HCT116 (cell line): ENCODE data around the gene SEMA5B. TPM values are rescaled to one million over a fixed set of nuclear protein-coding genes. Genes with fewer than 3 reads are reported as not detected.

ENCODE experiments used
- ATAC-seq: fragments of 200-7000 bp; cut with Tn5 transposase; 2 replicates; pipeline ENCODE4 v1.9.1; 2020; ENCODE audit warnings: mild to moderate bottlenecking, moderate library complexity
- BruUV-seq: library from RNA; stranded (reverse); fragments of 400-500 nt; replicated peaks from 2 replicates; lab custom pipeline; 2021; lab: Mats Ljungman, UMichigan
- CTCF ChIA-PET: fragments of 300-600 bp; sonication (Branson Sonifier 250); formaldehyde crosslinking; loops from one replicate; lab custom pipeline; 2021; ENCODE audit warnings: antibody characterized with exemption; lab: Charles Lee
- POLR2A ChIA-PET: fragments of 300-600, 350-600 bp; sonication (Branson Sonifier 250); formaldehyde crosslinking; loops from one replicate; lab custom pipeline; 2021; ENCODE audit warnings: antibody characterized with exemption; lab: Charles Lee
- RAD21 ChIA-PET, 2 experiments: fragments of 300-600 bp; sonication (Branson Sonifier 250); formaldehyde crosslinking; loops; one replicate each; lab custom pipeline; 2023; ENCODE audit warnings: low total read pairs in 2 of 2; ENCODE audit not compliant: uncharacterized antibody in 2 of 2, unreplicated experiment in 2 of 2, low non-redundant PET in 1 of 2; lab: Charles Lee
- DNase-seq: peaks from one replicate; pipeline ENCODE4 v3.0.0-alpha.2; 2010; ENCODE audit warnings: low read depth, low spot score
- H2AFZ ChIP-seq: fragments of 200-600 bp; shearing (Covaris generic), sonication (generic); 2 replicates; pipeline ENCODE4 v1.6.1; 2017; ENCODE audit warnings: low read depth, mixed run types, mixed read lengths, antibody characterized with exemption, low read length; ENCODE audit not compliant: poor library complexity, severe bottlenecking
- H3K27ac ChIP-seq: 2 replicates; pipeline ENCODE4 v1.5.1; 2012; ENCODE audit warnings: low read depth, low read length
- H3K27me3 ChIP-seq: fragments of 200-600 bp; sonication (generic); 2 replicates; pipeline ENCODE4 v1.6.1; 2016; ENCODE audit warnings: mixed run types, low read length, mixed read lengths; ENCODE audit not compliant: insufficient read depth
- H3K36me3 ChIP-seq, 2 experiments: fragments of 200-500 bp in 1 of 2; fragments of 200-600 bp in 1 of 2; sonication (Bioruptor generic) in 1 of 2; sonication (generic) in 1 of 2; 2 replicates each; pipeline versions ENCODE4 v1.5.1 to v1.6.1; 2014 to 2016; ENCODE audit warnings: low read length in 2 of 2, inconsistent platforms in 1 of 2, mixed read lengths in 1 of 2, mixed run types in 1 of 2; ENCODE audit not compliant: insufficient read depth in 2 of 2, control insufficient read depth in 1 of 2
- H3K4me1 ChIP-seq, 2 experiments: fragments of 200-600 bp in 1 of 2; sonication (generic) in 1 of 2; 2 replicates each; pipeline versions ENCODE4 v1.5.1 to v1.6.1; 2012 to 2017; ENCODE audit warnings: low read length in 2 of 2, inconsistent platforms in 1 of 2, mild to moderate bottlenecking in 1 of 2, mixed read lengths in 1 of 2, mixed run types in 1 of 2, moderate library complexity in 1 of 2; ENCODE audit not compliant: insufficient read depth in 2 of 2, control insufficient read depth in 1 of 2
- H3K4me2 ChIP-seq: fragments of 200-600 bp; sonication (generic); 2 replicates; pipeline ENCODE4 v1.6.1; 2017; ENCODE audit warnings: mixed run types, low read length, mixed read lengths
- H3K4me3 ChIP-seq, 2 experiments: fragments of 200-600 bp in 1 of 2; sonication (generic) in 1 of 2; replicated peaks in 1 of 2; 2 replicates each; pipeline ENCODE4 v1.5.1; 2011 to 2016; ENCODE audit warnings: low read length in 2 of 2, control low read depth in 1 of 2, low read depth in 1 of 2, mild to moderate bottlenecking in 1 of 2, mixed read lengths in 1 of 2, mixed run types in 1 of 2
- H3K79me2 ChIP-seq: fragments of 200-600 bp; sonication (generic); 2 replicates; pipeline ENCODE4 v1.6.1; 2017; ENCODE audit warnings: mild to moderate bottlenecking, mixed run types, low read length, moderate library complexity, mixed read lengths; ENCODE audit not compliant: insufficient read depth
- H3K9ac ChIP-seq: fragments of 200-600 bp; sonication (generic); 2 replicates; pipeline ENCODE4 v1.6.1; 2016; ENCODE audit warnings: low read length, mixed read lengths
- H3K9me2 ChIP-seq: fragments of 200-600 bp; sonication (generic), shearing (Covaris generic); 2 replicates; pipeline ENCODE4 v1.6.1; 2017; ENCODE audit warnings: mixed run types, mild to moderate bottlenecking, moderate library complexity; ENCODE audit not compliant: insufficient read depth
- H3K9me3 ChIP-seq, 2 experiments: fragments of 200-500 bp in 1 of 2; fragments of 200-600 bp in 1 of 2; sonication (Bioruptor generic) in 1 of 2; sonication (generic) in 1 of 2; 2 replicates each; pipeline ENCODE4 v1.6.1; 2014 to 2017; ENCODE audit warnings: low read length in 2 of 2, mixed read lengths in 2 of 2, inconsistent platforms in 1 of 2, low read depth in 1 of 2, mild to moderate bottlenecking in 1 of 2, mixed run types in 1 of 2, moderate library complexity in 1 of 2; ENCODE audit not compliant: control insufficient read depth in 1 of 2, insufficient read depth in 1 of 2
- H4K20me1 ChIP-seq: fragments of 200-600 bp; sonication (generic), shearing (Covaris generic); 2 replicates; pipeline ENCODE4 v1.6.1; 2017; ENCODE audit warnings: mixed run types, mild to moderate bottlenecking, moderate library complexity; ENCODE audit not compliant: insufficient read depth
- EZH2 ChIP-seq: fragments of 200-600 bp; sonication (generic); IDR thresholded peaks from 2 replicates; pipeline ENCODE4 v1.6.1; 2017; ENCODE audit warnings: antibody characterized with exemption, mixed run types
- FOSL1 ChIP-seq: IDR thresholded peaks from 2 replicates; pipeline ENCODE4 v1.6.1; 2012; ENCODE audit warnings: low read depth
- JUND ChIP-seq: IDR thresholded peaks from 2 replicates; pipeline ENCODE4 v1.6.1; 2012
- POLR2AphosphoS5 ChIP-seq: IDR thresholded peaks from 2 replicates; pipeline ENCODE4 v1.6.1; 2011; ENCODE audit warnings: mild to moderate bottlenecking, low read depth, low read length, moderate library complexity
- SP1 ChIP-seq: IDR thresholded peaks from 2 replicates; pipeline ENCODE4 v1.6.1; 2012; ENCODE audit warnings: low read depth
- SRF ChIP-seq: IDR thresholded peaks from 2 replicates; pipeline ENCODE4 v1.6.1; 2012; ENCODE audit warnings: low read depth
- TCF7L2 ChIP-seq: IDR thresholded peaks from 2 replicates; pipeline ENCODE4 v1.7.0; 2011; ENCODE audit warnings: borderline replicate concordance, inconsistent platforms; ENCODE audit not compliant: insufficient read depth, insufficient read length; ENCODE audit errors: extremely low read depth
- YY1 ChIP-seq: IDR thresholded peaks from 2 replicates; pipeline ENCODE4 v1.6.1; 2011; ENCODE audit warnings: low read length, low read depth, moderate library complexity, mild to moderate bottlenecking; ENCODE audit not compliant: insufficient replicate concordance; ENCODE audit errors: extremely low read depth
- ZFX ChIP-seq: fragments of 450-650 bp; IDR thresholded peaks from 2 replicates; pipeline ENCODE4 v1.6.1; 2017
- ZNF274 ChIP-seq: fragments of 200-500 bp; sonication (Bioruptor generic); IDR thresholded peaks from 2 replicates; pipeline ENCODE4 v1.6.1; 2014; ENCODE audit warnings: mild to moderate bottlenecking, low read depth, low read length, inconsistent platforms
- intact Hi-C: fragments of 100-400 bp; cut with micrococcal nuclease; formaldehyde crosslinking; loops from 2 replicates; pipeline ENCODE4 v1.10.0; 2022
- total RNA-seq: library from RNA; stranded (reverse); gene quantifications from one replicate; pipeline ENCODE4 v1.2.1, GENCODE V29; 2021; ENCODE audit not compliant: unreplicated experiment
- TF ChIP-seq, protein P1 (sequence below): IDR thresholded peaks from 2 replicates; pipeline ENCODE4 v1.6.1; 2012

SEMA5B gene
- total RNA-seq, 1 experiment from 2014 or later: 0.15 TPM

DNA sequence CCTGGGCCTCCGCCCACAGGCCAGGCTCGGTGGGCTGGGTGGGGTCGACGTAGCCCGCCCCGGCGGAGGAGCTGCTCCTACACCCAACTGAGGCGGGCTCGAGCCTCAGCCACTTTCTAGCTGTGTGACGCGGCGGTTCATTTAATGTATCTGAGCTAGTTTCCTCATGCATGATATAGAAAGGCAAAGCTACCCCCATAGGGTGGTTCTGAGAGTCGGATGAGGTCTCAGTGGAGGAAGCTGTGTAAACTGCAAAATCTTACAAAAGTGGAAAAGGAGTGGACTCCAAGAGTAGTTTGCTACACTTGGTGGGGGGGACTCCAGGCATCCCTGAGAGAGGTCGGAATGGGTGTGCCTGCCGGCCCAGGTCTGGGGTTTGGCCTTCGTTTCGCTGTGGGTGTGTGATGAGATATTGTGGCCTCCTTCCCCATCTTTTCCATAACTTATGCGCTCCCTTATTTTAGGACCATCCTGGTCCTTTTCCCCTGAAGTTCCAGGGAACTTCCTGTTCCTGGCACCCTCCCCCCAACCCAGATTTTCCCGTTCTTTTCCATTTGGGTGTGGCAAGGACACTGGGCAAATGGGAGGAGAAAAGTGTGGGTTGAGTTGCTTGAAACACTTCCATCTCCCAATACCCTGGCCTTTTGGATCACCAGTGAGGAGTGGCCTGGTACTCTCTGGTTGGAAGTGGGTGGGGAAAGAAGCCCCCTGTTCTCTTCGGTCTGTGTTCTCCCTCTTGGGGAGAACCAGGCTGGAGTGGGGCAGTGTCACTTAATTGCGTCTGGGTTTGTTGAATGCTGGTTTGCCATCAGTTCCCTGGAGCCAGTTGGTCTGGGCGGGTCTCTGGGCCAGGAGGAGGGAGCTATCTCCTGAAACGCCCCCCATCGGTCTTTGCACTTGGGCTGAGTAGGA is 40.4 kb upstream of the SEMA5B start:
- ChIA-PET RAD21 (interaction anchor here in 1 of 2 experiments (1.1 kb wide), 1 partner anchor 8 kb away, joined by 3 read pairs; no protein-coding TSS in a partner anchor), CTCF (interaction anchor here (0.9 to 1.2 kb wide), 3 partner anchors 9 to 675 kb away, joined by 3 to 4 read pairs (median 3); no protein-coding TSS in a partner anchor), POLR2A (interaction anchor here (0.6 to 2.4 kb wide), 3 partner anchors 8 to 573 kb away, joined by 3 to 8 read pairs (median 3); partner anchors contain the start of gene HSPBAP1)
- Histone ChIP-seq H3K4me1 (peaks cover 7 to 39% of the 10 kb centered on the region in 2 experiments; a peak in 3 of 4 replicates), H3K9me2 (no peaks in the 10 kb centered on the region), H3K27ac (peak overlapping the region; percentile 85), H3K79me2 (peaks cover 61% of the 10 kb centered on the region), H3K27me3 (no peaks in the 10 kb centered on the region), H3K4me2 (peak overlapping the region; percentile 87), H3K9me3 (no peaks in the 10 kb centered on the region), H3K9ac (peak overlapping the region; percentile 92), H2AFZ (no peak overlapping the region), H3K36me3 (no peaks in the 10 kb centered on the region), H4K20me1 (peaks cover 9% of the 10 kb centered on the region; the same call in 1 of the 2 replicates), H3K4me3 (peak overlapping the region; percentile 74 to 92)
- intact Hi-C loops: no loop called here
- BruUV-seq: no TSS peak
- no peak for TF ChIP-seq ZNF274
- TF ChIP-seq TCF7L2: no peak
- TF ChIP-seq EZH2: no peak
- no peak for TF ChIP-seq FOSL1
- peak; percentile 69 for TF ChIP-seq SP1
- TF ChIP-seq YY1: no peak
- TF ChIP-seq, protein P1, sequence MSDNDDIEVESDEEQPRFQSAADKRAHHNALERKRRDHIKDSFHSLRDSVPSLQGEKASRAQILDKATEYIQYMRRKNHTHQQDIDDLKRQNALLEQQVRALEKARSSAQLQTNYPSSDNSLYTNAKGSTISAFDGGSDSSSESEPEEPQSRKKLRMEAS: peak; percentile 30
- 0 out of 2 replicates have a peak, but pooled peaks have one; percentile 20 for TF ChIP-seq POLR2AphosphoS5
- TF ChIP-seq JUND: no peak
- TF ChIP-seq SRF: no peak
- TF ChIP-seq ZFX: peak; percentile 25; the same call in 1 of the 2 replicates
- ATAC-seq (peak; percentile 52), DNase-seq (peak; percentile 45)
